ENCODE results near the gene MYRIP. TPM values are rescaled to one million over a fixed set of nuclear protein-coding genes. Genes with fewer than 3 reads are reported as not detected.

MYRIP gene
- total and polyA plus RNA-seq, 2 of the 4 experiments (the other 2 are of a cell fraction), result not detected

DNA sequence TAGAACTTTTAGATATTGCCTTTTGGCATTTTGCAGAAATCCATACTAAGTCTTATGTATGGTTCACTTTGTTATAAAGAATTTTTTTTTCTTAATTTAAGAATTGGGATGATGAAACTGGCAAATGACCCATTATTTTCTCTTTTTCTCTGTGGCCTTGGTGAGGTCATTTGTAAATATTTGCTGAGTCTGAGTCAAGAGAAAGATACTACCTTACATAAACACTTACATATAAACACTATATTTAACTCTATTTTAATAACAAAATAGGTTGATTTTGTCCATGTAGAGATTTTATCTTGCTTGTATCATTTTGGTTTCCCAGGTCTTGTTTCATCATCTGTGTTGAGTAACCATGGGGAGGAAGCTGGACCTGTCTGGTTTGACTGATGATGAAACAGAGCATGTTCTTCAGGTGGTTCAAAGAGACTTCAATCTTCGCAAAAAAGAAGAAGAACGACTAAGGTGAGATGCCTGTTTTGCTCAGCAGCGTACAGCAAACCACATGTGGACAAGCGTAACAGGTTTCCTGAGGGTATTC is 91.1 kb downstream of the MYRIP start:
- no TSS peak for BruUV-seq (replicated peaks)
- intact Hi-C loops (cut with micrococcal nuclease), result no loop called here
- Histone ChIP-seq H3K79me1 (ENCODE audit: low read depth in 1 of 2, low read length in 2 of 2) (no peaks in the 10 kb centered on the region), H2BK20ac (ENCODE audit: low read depth, low read length) (no peak overlapping the region), H2AFZ (replicated peaks; ENCODE audit: low read length, poor library complexity) (no peak overlapping the region), H3K56ac (ENCODE audit: extremely low read depth, insufficient read depth, low read length) (no peak overlapping the region), H3K18ac (ENCODE audit: low read depth, low read length) (no peak overlapping the region), H4K91ac (ENCODE audit: insufficient read depth, low read depth, low read length) (no peak overlapping the region), H2BK120ac (ENCODE audit: low read depth, low read length) (no peak overlapping the region), H3K4me2 (ENCODE audit: low read depth, low read length) (no peak overlapping the region), H3K14ac (replicated peaks; ENCODE audit: low read depth, low read length) (no peak overlapping the region), H3K27ac (ENCODE audit: insufficient read depth, low read length) (no peak overlapping the region), H3K9me1 (ENCODE audit: insufficient read depth, low read length) (no peaks in the 10 kb centered on the region), H2AK5ac (ENCODE audit: low read depth, low read length) (no peak overlapping the region), H4K20me1 (ENCODE audit: insufficient read depth, low read length) (no peaks in the 10 kb centered on the region), H2BK5ac (ENCODE audit: low read depth, low read length, poor library complexity, severe bottlenecking) (no peak overlapping the region), H3K4me3 (ENCODE audit: insufficient read depth, low read depth, low read length) (no peak overlapping the region), H3K36me3 (ENCODE audit: control insufficient read depth, insufficient read depth, low read length) (no peaks in the 10 kb centered on the region), H3K23ac (ENCODE audit: low read depth, low read length) (no peak overlapping the region), H2AK9ac (replicated peaks; ENCODE audit: low read depth, low read length, poor library complexity) (no peak overlapping the region), H4K8ac (ENCODE audit: low read depth in 2 of 2, low read length in 2 of 2) (no peak overlapping the region), H3K9ac (ENCODE audit: low read depth, low read length) (no peak overlapping the region), H3K9me3 (ENCODE audit: control insufficient read depth, insufficient read depth, low read length) (peaks cover 16% of the 10 kb centered on the region), H4K5ac (ENCODE audit: low read depth, low read length) (no peak overlapping the region), H2BK15ac (ENCODE audit: low read depth, low read length) (no peak overlapping the region), H3K4me1 (ENCODE audit: control insufficient read depth, insufficient read depth, low read length) (no peaks in the 10 kb centered on the region), H3K27me3 (ENCODE audit: control insufficient read depth, insufficient read depth, low read length) (no peaks in the 10 kb centered on the region), H3K4ac (ENCODE audit: low read depth, low read length) (no peak overlapping the region)
- DNase-seq (no peak), ATAC-seq (ENCODE audit: low read depth) (no peak)
- CTCF ChIA-PET, result no interaction called here
- in situ Hi-C loops (cut with MboI; ENCODE audit: low sequenced_read_pairs), result no loop called here
- TF ChIP-seq, protein P1, sequence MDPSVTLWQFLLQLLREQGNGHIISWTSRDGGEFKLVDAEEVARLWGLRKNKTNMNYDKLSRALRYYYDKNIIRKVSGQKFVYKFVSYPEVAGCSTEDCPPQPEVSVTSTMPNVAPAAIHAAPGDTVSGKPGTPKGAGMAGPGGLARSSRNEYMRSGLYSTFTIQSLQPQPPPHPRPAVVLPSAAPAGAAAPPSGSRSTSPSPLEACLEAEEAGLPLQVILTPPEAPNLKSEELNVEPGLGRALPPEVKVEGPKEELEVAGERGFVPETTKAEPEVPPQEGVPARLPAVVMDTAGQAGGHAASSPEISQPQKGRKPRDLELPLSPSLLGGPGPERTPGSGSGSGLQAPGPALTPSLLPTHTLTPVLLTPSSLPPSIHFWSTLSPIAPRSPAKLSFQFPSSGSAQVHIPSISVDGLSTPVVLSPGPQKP (IDR thresholded peaks at IDR 0.05; ENCODE audit: borderline replicate concordance, low read depth, low read length), result no peak
- TF ChIP-seq RAD21 (IDR thresholded peaks at IDR 0.05; ENCODE audit: low read length), result no peak
- POLR2A ChIA-PET (ENCODE audit: unreplicated experiment), result no interaction called here
- 55% methylated on average over 2 of the region's 4 CpGs; no CpG with 5 or more reads in 1 of the 2 experiments for WGBS, 2 experiments (ENCODE audit: extremely low coverage in 2 of 2, insufficient read length in 1 of 2)
- dilution Hi-C loops (cut with HindIII; ENCODE audit: low sequenced_read_pairs, unreplicated experiment), result no loop called here
